PC-9 (cell line): Measurements from ENCODE around the gene ERGIC1.

Experiments used
- CTCF ChIP-seq: fragments of 200-600 bp; sonication (generic); conservative IDR thresholded peaks from 2 replicates; pipeline ENCODE4 v1.6.1; 2017; ENCODE audit warnings: mixed run types, antibody characterized with exemption, mild to moderate bottlenecking, moderate library complexity
- EZH2 ChIP-seq: fragments of 200-600 bp; sonication (generic); IDR thresholded peaks from 2 replicates; pipeline ENCODE4 v1.8.0; 2017; ENCODE audit warnings: antibody characterized with exemption, low read depth

- TF ChIP-seq CTCF (no peak), EZH2 (no peak)
These were observed 160.4 kb downstream of the ERGIC1 start for GRCh38 chr5:172994405-172994804.
